HepG2 (cell line): ENCODE results near the gene PRADC1. TPM values are rescaled to one million over a fixed set of nuclear protein-coding genes. Genes with fewer than 3 reads are reported as not detected.
A peak's percentile ranks its signal among the peaks of the same experiment; 100 is the strongest.

ENCODE experiments used
- ATAC-seq: fragments of 200-7000 bp; cut with Tn5 transposase; 3 replicates; pipeline ENCODE4 v1.9.1; 2020; ENCODE audit warnings: mild to moderate bottlenecking, moderate library complexity
- BruUV-seq: library from RNA; stranded (reverse); fragments of 400-500 nt; replicated peaks from 2 replicates; lab custom pipeline; 2021; lab: Mats Ljungman, UMichigan
- CTCF ChIA-PET: fragments of 300-600 bp; formaldehyde crosslinking; extraction: SDS; loops from one replicate; lab custom pipeline; 2021; ENCODE audit warnings: low total read pairs, inconsistent platforms, low intra/inter-chr PET ratio; lab: Yijun Ruan, JAX
- POLR2A ChIA-PET: fragments of 350-600 bp; sonication (Branson Sonifier 250); formaldehyde crosslinking; loops from one replicate; lab custom pipeline; 2020; ENCODE audit warnings: antibody characterized with exemption, inconsistent platforms; lab: Yijun Ruan, JAX
- DNase-seq: peaks from one replicate; pipeline ENCODE4 v3.0.0-alpha.2; 2015; ENCODE audit warnings: low spot score
- FAIRE-seq: peaks from 3 replicates; lab custom pipeline; 2011; peaks lifted over from hg19 to GRCh38; lab: Jason Lieb, UNC
- H2AFZ ChIP-seq: one replicate; pipeline ENCODE4 v1.6.1; 2011; ENCODE audit warnings: low read length, inconsistent platforms
- H3K27ac ChIP-seq: fragments of 300-600 bp; 3 replicates; pipeline ENCODE4 v1.8.0; 2011; ENCODE audit warnings: mixed run types, mild to moderate bottlenecking, mixed read lengths, low read length, inconsistent platforms; ENCODE audit not compliant: insufficient read depth; ENCODE audit errors: extremely low read length
- H3K27me3 ChIP-seq, 2 experiments: fragments of 200-600 bp in 1 of 2; 2 replicates in 1 of 2; 3 replicates in 1 of 2; pipeline versions ENCODE4 v1.6.0 to v1.8.0; 2011; ENCODE audit warnings: low read length in 2 of 2, mild to moderate bottlenecking in 2 of 2, moderate library complexity in 2 of 2, inconsistent platforms in 1 of 2; ENCODE audit not compliant: insufficient read depth in 2 of 2, control insufficient read depth in 1 of 2
- H3K36me3 ChIP-seq, 2 experiments: fragments of 200-600 bp in 1 of 2; replicated peaks in 1 of 2; 2 replicates in 1 of 2; 3 replicates in 1 of 2; pipeline versions ENCODE4 v1.5.1 to v1.8.0; 2011; ENCODE audit warnings: low read length in 2 of 2, inconsistent platforms in 1 of 2; ENCODE audit not compliant: insufficient read depth in 2 of 2, control insufficient read depth in 1 of 2
- H3K4me1 ChIP-seq: 2 replicates; pipeline ENCODE4 v1.5.1; 2012; ENCODE audit warnings: low read length, inconsistent platforms; ENCODE audit not compliant: insufficient read depth
- H3K4me2 ChIP-seq: 2 replicates; pipeline ENCODE4 v1.6.0; 2011; ENCODE audit warnings: low read depth, low read length, inconsistent platforms
- H3K4me3 ChIP-seq, 3 experiments: fragments of 200-600 bp in 1 of 3; sonication (generic), shearing (Covaris generic) in 1 of 3; replicated peaks in 1 of 3; 2 replicates each; pipeline ENCODE4 v1.5.1; 2011 to 2016; ENCODE audit warnings: low read length in 3 of 3, inconsistent platforms in 2 of 3, low read depth in 2 of 3, mild to moderate bottlenecking in 2 of 3, control low read depth in 1 of 3, mixed read lengths in 1 of 3; ENCODE audit not compliant: insufficient read depth in 1 of 3
- H3K79me2 ChIP-seq: one replicate; pipeline ENCODE4 v1.6.1; 2011; ENCODE audit warnings: low read length, inconsistent platforms; ENCODE audit not compliant: insufficient read depth
- H3K9ac ChIP-seq: 2 replicates; pipeline ENCODE4 v1.6.0; 2011; ENCODE audit warnings: mild to moderate bottlenecking, low read depth, low read length, inconsistent platforms; ENCODE audit not compliant: insufficient read depth
- H3K9me3 ChIP-seq: 2 replicates; pipeline ENCODE4 v1.5.1; 2012; ENCODE audit warnings: mild to moderate bottlenecking, low read length
- H4K20me1 ChIP-seq: 2 replicates; pipeline ENCODE4 v1.6.0; 2011; ENCODE audit warnings: inconsistent platforms, mild to moderate bottlenecking, low read length, moderate library complexity; ENCODE audit not compliant: insufficient read depth
- PHF20 ChIP-seq: sonication (generic); formaldehyde crosslinking; IDR thresholded peaks from 2 replicates; pipeline ENCODE4 v1.5.0; 2020; ENCODE audit warnings: mild to moderate bottlenecking, missing genetic modification reagents
- ZNF3 ChIP-seq: IDR thresholded peaks from 2 replicates; pipeline ENCODE4 v1.7.0; 2017; ENCODE audit warnings: inconsistent platforms
- ZNF792 ChIP-seq: IDR thresholded peaks from 2 replicates; pipeline ENCODE4 v1.6.1; 2016
- WGBS: methylation state at CpG from one replicate; pipeline ENCODE4 v1.1.6; 2017; ENCODE audit warnings: low lambda C conversion rate; 5-methylcytosine and 5-hydroxymethylcytosine counted together
- in situ Hi-C: cut with HindIII; loops from 2 replicates; pipeline ENCODE4 v1.10.0; 2017; ENCODE audit warnings: low pct_unique_long_range_greater_than_20kb; ENCODE audit not compliant: extremely low pct_ligation_motif_present
- intact Hi-C: fragments of 100-400 bp; cut with micrococcal nuclease; formaldehyde crosslinking; loops from one replicate; pipeline ENCODE4 v1.10.0; 2022; ENCODE audit not compliant: unreplicated experiment
- polyA plus RNA-seq, 8 experiments: library from polyadenylated mRNA; depleted of rRNA in 3 of 8; stranded (reverse) in 7 of 8; unstranded in 1 of 8; fragments of >200 nt; fragmentation: Illumina TruSeq in 4 of 8; extraction: Trizol in 4 of 8; gene quantifications; 2 replicates each; pipeline versions ENCODE4 v1.2.1 to v1.2.3, GENCODE V29; 2011 to 2016; ENCODE audit warnings: low read depth in 4 of 8, missing spikeins in 1 of 8, mixed read lengths in 1 of 8; ENCODE audit not compliant: insufficient read depth in 1 of 8
- total RNA-seq, 5 experiments: library from RNA; depleted of rRNA; stranded (reverse); fragments of >200 nt; fragmentation: Illumina TruSeq; extraction: Trizol; gene quantifications; 2 replicates each; pipeline ENCODE4 v1.2.3, GENCODE V29; 2016; ENCODE audit warnings: low read depth in 1 of 5
- TF ChIP-seq, protein P1 (sequence below): sonication (generic); formaldehyde crosslinking; IDR thresholded peaks from 2 replicates; pipeline ENCODE4 v1.8.1; 2023; ENCODE audit warnings: mild to moderate bottlenecking, missing genetic modification reagents
- TF ChIP-seq, protein P2 (sequence below): sonication (generic); formaldehyde crosslinking; IDR thresholded peaks from 2 replicates; pipeline ENCODE4 v1.4.0; 2020; ENCODE audit warnings: missing genetic modification reagents
- TF ChIP-seq, protein P3 (sequence below): sonication (generic); formaldehyde crosslinking; IDR thresholded peaks from 2 replicates; pipeline ENCODE4 v1.5.0; 2020; ENCODE audit warnings: mild to moderate bottlenecking, missing genetic modification reagents, borderline replicate concordance
- TF ChIP-seq, protein P4 (sequence below): sonication (generic); formaldehyde crosslinking; IDR thresholded peaks from 2 replicates; pipeline ENCODE4 v1.5.0; 2020; ENCODE audit warnings: mild to moderate bottlenecking, missing genetic modification reagents
- TF ChIP-seq, protein P5 (sequence below): sonication (generic); formaldehyde crosslinking; IDR thresholded peaks from 2 replicates; pipeline ENCODE4 v1.5.1; 2020; ENCODE audit warnings: mild to moderate bottlenecking, missing genetic modification reagents, borderline replicate concordance

PRADC1 gene
- total and polyA plus RNA-seq, 2 of the 13 experiments (the other 11 are each of a cell fraction or from before 2014, with no cell fraction given) = 12.1 to 37.2 TPM

DNA sequence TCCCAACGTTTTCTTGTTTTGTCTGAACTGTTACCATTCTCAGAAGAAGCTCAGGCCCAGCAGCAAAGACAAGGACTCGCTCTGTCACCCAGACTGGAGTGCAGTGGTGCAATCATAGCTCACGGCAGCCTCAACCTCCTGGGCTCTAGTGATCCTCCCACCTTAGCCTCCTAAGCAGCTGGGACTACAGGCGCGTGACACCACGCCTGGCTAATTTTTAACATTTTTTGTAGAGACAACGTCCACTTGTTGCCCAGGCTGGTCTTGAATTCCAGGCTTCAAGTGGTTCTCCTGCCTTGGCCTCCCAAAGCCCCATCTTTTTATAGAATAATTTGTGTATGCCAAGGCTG is 21.0 kb downstream of the PRADC1 start:
- Histone ChIP-seq H3K4me2 (peak overlapping the region; percentile 99), H2AFZ (no peak overlapping the region), H3K36me3 (no peaks in the 10 kb centered on the region), H3K4me1 (peaks cover 75% of the 10 kb centered on the region), H3K9me3 (no peaks in the 10 kb centered on the region), H3K9ac (no peak overlapping the region), H3K27ac (peak overlapping the region; percentile 92), H3K27me3 (no peaks in the 10 kb centered on the region), H3K4me3 (peak overlapping the region in 1 of 3 experiments; percentile 93; a peak in 1 of 6 replicates), H4K20me1 (peaks cover 4% of the 10 kb centered on the region; the same call in 1 of the 2 replicates), H3K79me2 (peaks cover 28% of the 10 kb centered on the region)
- DNase-seq (no peak), ATAC-seq (no peak), FAIRE-seq (no peak)
- ChIA-PET POLR2A (interaction anchor here (0.5 to 4.5 kb wide), 22 partner anchors 11 to 1060 kb away, joined by 3 to 125 read pairs (median 8); partner anchors contain the start of genes CCT7, EGR4, PRADC1 and RAB11FIP5), CTCF (interaction anchor here (1.4 to 2.9 kb wide), 4 partner anchors 35 to 319 kb away, joined by 6 to 74 read pairs (median 10); no protein-coding TSS in a partner anchor)
- 10% methylated on average over 7 of the region's 7 CpGs for WGBS
- in situ Hi-C loops (loop anchor here (5.0 kb wide), 1 partner anchor 35 kb away; no protein-coding TSS in a partner anchor), intact Hi-C loops (loop anchor here (1.0 to 10.0 kb wide), 3 partner anchors 21 to 173 kb away; partner anchors contain the start of gene ALMS1)
- no TSS peak for BruUV-seq
- TF ChIP-seq, protein P1, sequence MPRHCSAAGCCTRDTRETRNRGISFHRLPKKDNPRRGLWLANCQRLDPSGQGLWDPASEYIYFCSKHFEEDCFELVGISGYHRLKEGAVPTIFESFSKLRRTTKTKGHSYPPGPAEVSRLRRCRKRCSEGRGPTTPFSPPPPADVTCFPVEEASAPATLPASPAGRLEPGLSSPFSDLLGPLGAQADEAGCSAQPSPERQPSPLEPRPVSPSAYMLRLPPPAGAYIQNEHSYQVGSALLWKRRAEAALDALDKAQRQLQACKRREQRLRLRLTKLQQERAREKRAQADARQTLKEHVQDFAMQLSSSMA = peak; percentile 58; the same call in 1 of the 2 replicates
- TF ChIP-seq PHF20 (CRISPR knock-in tag) = no peak
- TF ChIP-seq ZNF3 = peak; percentile 75; the same call in 1 of the 2 replicates
- TF ChIP-seq, protein P2, sequence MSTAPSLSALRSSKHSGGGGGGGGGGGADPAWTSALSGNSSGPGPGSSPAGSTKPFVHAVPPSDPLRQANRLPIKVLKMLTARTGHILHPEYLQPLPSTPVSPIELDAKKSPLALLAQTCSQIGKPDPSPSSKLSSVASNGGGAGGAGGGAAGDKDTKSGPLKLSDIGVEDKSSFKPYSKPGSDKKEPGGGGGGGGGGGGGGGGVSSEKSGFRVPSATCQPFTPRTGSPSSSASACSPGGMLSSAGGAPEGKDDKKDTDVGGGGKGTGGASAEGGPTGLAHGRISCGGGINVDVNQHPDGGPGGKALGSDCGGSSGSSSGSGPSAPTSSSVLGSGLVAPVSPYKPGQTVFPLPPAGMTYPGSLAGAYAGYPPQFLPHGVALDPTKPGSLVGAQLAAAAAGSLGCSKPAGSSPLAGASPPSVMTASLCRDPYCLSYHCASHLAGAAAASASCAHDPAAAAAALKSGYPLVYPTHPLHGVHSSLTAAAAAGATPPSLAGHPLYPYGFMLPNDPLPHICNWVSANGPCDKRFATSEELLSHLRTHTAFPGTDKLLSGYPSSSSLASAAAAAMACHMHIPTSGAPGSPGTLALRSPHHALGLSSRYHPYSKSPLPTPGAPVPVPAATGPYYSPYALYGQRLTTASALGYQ = 0 out of 2 replicates have a peak, but pooled peaks have one; percentile 3
- no peak for TF ChIP-seq ZNF792 (CRISPR knock-in tag)
- TF ChIP-seq, protein P3, sequence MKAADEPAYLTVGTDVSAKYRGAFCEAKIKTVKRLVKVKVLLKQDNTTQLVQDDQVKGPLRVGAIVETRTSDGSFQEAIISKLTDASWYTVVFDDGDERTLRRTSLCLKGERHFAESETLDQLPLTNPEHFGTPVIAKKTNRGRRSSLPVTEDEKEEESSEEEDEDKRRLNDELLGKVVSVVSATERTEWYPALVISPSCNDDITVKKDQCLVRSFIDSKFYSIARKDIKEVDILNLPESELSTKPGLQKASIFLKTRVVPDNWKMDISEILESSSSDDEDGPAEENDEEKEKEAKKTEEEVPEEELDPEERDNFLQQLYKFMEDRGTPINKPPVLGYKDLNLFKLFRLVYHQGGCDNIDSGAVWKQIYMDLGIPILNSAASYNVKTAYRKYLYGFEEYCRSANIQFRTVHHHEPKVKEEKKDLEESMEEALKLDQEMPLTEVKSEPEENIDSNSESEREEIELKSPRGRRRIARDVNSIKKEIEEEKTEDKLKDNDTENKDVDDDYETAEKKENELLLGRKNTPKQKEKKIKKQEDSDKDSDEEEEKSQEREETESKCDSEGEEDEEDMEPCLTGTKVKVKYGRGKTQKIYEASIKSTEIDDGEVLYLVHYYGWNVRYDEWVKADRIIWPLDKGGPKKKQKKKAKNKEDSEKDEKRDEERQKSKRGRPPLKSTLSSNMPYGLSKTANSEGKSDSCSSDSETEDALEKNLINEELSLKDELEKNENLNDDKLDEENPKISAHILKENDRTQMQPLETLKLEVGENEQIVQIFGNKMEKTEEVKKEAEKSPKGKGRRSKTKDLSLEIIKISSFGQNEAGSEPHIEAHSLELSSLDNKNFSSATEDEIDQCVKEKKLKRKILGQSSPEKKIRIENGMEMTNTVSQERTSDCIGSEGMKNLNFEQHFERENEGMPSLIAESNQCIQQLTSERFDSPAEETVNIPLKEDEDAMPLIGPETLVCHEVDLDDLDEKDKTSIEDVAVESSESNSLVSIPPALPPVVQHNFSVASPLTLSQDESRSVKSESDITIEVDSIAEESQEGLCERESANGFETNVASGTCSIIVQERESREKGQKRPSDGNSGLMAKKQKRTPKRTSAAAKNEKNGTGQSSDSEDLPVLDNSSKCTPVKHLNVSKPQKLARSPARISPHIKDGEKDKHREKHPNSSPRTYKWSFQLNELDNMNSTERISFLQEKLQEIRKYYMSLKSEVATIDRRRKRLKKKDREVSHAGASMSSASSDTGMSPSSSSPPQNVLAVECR = 0 out of 2 replicates have a peak, but pooled peaks have one; percentile 11
- TF ChIP-seq, protein P4, sequence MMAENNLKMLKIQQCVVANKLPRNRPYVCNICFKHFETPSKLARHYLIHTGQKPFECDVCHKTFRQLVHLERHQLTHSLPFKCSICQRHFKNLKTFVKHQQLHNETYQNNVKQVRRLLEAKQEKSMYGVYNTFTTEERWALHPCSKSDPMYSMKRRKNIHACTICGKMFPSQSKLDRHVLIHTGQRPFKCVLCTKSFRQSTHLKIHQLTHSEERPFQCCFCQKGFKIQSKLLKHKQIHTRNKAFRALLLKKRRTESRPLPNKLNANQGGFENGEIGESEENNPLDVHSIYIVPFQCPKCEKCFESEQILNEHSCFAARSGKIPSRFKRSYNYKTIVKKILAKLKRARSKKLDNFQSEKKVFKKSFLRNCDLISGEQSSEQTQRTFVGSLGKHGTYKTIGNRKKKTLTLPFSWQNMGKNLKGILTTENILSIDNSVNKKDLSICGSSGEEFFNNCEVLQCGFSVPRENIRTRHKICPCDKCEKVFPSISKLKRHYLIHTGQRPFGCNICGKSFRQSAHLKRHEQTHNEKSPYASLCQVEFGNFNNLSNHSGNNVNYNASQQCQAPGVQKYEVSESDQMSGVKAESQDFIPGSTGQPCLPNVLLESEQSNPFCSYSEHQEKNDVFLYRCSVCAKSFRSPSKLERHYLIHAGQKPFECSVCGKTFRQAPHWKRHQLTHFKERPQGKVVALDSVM (CRISPR knock-in tag) = peak; percentile 98
- TF ChIP-seq, protein P5, sequence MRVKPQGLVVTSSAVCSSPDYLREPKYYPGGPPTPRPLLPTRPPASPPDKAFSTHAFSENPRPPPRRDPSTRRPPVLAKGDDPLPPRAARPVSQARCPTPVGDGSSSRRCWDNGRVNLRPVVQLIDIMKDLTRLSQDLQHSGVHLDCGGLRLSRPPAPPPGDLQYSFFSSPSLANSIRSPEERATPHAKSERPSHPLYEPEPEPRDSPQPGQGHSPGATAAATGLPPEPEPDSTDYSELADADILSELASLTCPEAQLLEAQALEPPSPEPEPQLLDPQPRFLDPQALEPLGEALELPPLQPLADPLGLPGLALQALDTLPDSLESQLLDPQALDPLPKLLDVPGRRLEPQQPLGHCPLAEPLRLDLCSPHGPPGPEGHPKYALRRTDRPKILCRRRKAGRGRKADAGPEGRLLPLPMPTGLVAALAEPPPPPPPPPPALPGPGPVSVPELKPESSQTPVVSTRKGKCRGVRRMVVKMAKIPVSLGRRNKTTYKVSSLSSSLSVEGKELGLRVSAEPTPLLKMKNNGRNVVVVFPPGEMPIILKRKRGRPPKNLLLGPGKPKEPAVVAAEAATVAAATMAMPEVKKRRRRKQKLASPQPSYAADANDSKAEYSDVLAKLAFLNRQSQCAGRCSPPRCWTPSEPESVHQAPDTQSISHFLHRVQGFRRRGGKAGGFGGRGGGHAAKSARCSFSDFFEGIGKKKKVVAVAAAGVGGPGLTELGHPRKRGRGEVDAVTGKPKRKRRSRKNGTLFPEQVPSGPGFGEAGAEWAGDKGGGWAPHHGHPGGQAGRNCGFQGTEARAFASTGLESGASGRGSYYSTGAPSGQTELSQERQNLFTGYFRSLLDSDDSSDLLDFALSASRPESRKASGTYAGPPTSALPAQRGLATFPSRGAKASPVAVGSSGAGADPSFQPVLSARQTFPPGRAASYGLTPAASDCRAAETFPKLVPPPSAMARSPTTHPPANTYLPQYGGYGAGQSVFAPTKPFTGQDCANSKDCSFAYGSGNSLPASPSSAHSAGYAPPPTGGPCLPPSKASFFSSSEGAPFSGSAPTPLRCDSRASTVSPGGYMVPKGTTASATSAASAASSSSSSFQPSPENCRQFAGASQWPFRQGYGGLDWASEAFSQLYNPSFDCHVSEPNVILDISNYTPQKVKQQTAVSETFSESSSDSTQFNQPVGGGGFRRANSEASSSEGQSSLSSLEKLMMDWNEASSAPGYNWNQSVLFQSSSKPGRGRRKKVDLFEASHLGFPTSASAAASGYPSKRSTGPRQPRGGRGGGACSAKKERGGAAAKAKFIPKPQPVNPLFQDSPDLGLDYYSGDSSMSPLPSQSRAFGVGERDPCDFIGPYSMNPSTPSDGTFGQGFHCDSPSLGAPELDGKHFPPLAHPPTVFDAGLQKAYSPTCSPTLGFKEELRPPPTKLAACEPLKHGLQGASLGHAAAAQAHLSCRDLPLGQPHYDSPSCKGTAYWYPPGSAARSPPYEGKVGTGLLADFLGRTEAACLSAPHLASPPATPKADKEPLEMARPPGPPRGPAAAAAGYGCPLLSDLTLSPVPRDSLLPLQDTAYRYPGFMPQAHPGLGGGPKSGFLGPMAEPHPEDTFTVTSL (CRISPR knock-in tag) = peak; percentile 25; the same call in 1 of the 2 replicates
